Measurements from ENCODE around the gene BRSK2. TPM values are rescaled to one million over a fixed set of nuclear protein-coding genes. Genes with fewer than 3 reads are reported as not detected.

The BRSK2 gene
- total RNA-seq, 4 donors from 2014 or later: 0.26 to 0.30 TPM; not detected in 2

DNA sequence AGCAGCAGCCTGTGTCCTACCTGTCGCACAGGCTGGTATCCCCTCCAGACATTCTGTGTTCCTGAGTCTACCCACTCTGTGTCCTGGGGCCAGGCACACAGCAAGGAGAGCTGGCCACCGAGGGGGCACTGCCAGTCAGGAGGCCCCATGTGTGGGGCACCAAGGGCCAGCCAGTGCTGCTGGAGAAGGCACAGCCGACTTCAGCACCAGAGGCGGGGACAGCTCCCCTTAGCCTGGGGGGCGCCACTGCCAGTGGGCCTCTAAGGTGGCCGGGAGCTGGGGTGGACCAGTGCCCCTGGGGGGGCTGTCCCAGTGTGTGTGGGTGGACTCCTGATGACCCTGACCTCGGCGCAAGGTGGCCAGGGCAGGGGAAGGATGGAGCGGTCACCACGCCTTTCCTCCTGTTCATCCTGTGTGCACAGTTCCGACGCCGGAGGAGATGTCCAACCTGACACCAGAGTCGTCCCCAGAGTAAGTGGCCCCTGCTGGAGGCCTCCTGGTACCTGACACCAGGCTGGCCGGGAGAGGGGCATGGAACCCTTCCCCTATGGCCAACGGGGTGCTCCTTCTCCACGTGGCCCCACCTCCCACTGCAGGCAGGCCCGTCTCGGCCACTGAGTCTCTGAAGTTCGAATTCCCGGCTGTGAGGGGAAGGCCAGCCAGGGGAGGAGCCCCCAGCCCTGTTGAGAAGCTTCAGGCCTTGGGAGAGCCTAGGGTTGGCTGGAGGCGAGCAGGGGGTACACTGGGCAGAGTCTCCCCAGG lies 61.4 kb downstream of the BRSK2 start:
- DNase-seq (ENCODE audit: low spot score in 2 of 2): no peak
- no peak for TF ChIP-seq POLR2A (IDR thresholded peaks at IDR 0.05)
- TF ChIP-seq, protein P1, sequence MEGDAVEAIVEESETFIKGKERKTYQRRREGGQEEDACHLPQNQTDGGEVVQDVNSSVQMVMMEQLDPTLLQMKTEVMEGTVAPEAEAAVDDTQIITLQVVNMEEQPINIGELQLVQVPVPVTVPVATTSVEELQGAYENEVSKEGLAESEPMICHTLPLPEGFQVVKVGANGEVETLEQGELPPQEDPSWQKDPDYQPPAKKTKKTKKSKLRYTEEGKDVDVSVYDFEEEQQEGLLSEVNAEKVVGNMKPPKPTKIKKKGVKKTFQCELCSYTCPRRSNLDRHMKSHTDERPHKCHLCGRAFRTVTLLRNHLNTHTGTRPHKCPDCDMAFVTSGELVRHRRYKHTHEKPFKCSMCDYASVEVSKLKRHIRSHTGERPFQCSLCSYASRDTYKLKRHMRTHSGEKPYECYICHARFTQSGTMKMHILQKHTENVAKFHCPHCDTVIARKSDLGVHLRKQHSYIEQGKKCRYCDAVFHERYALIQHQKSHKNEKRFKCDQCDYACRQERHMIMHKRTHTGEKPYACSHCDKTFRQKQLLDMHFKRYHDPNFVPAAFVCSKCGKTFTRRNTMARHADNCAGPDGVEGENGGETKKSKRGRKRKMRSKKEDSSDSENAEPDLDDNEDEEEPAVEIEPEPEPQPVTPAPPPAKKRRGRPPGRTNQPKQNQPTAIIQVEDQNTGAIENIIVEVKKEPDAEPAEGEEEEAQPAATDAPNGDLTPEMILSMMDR (IDR thresholded peaks at IDR 0.05): no peak
- TF ChIP-seq POLR2AphosphoS5 (IDR thresholded peaks at IDR 0.05): no peak
- TF ChIP-seq EP300 (IDR thresholded peaks at IDR 0.05): no peak
- H3K4me1 ChIP-seq: peaks cover 10% of the 10 kb centered on the region
- no peak overlapping the region for H3K27ac ChIP-seq
- WGBS: 64% methylated on average over 5 of the region's 22 CpGs
- no peak overlapping the region for H3K4me3 ChIP-seq
- peaks cover 44% of the 10 kb centered on the region for H3K27me3 ChIP-seq
- H3K9me3 ChIP-seq: no peaks in the 10 kb centered on the region
- no peaks in the 10 kb centered on the region for H3K36me3 ChIP-seq

GRCh38 chr11:1451781-1452470 lies 62.2 kb downstream of the BRSK2 start:
- Histone ChIP-seq H3K4me1 (peaks cover 10% of the 10 kb centered on the region), H3K9me3 (no peaks in the 10 kb centered on the region), H3K4me3 (no peak overlapping the region), H3K36me3 (no peaks in the 10 kb centered on the region), H3K27ac (no peak overlapping the region), H3K27me3 (peaks cover 44% of the 10 kb centered on the region)
- no peak for TF ChIP-seq POLR2AphosphoS5 (IDR thresholded peaks at IDR 0.05)
- no peak for TF ChIP-seq POLR2A (IDR thresholded peaks at IDR 0.05)
- TF ChIP-seq, protein P1 (IDR thresholded peaks at IDR 0.05): no peak
- no peak for DNase-seq (ENCODE audit: low spot score in 2 of 2)
- 76% methylated on average over 13 of the region's 27 CpGs for WGBS

GRCh38 chr11:1452744-1453143 lies 63.0 kb downstream of the BRSK2 start:
- Histone ChIP-seq H3K4me1 (peaks cover 8% of the 10 kb centered on the region), H3K27ac (no peak overlapping the region), H3K4me3 (no peak overlapping the region), H3K36me3 (no peaks in the 10 kb centered on the region), H3K27me3 (peaks cover 42% of the 10 kb centered on the region), H3K9me3 (no peaks in the 10 kb centered on the region)
- WGBS: 58% methylated on average over 8 of the region's 13 CpGs
- TF ChIP-seq, protein P1 (IDR thresholded peaks at IDR 0.05): no peak
- TF ChIP-seq EP300 (IDR thresholded peaks at IDR 0.05): no peak
- no peak for TF ChIP-seq POLR2AphosphoS5 (IDR thresholded peaks at IDR 0.05)
- no peak for TF ChIP-seq POLR2A (IDR thresholded peaks at IDR 0.05)
- DNase-seq (ENCODE audit: low spot score in 2 of 2): no peak

GRCh38 chr11:1453611-1454034 lies 63.9 kb downstream of the BRSK2 start:
- TF ChIP-seq POLR2A (IDR thresholded peaks at IDR 0.05): no peak
- TF ChIP-seq, protein P1 (IDR thresholded peaks at IDR 0.05): peak in 1 of 2 donors; percentile 16
- WGBS: 33% methylated on average over 17 of the region's 17 CpGs
- peaks cover 33% of the 10 kb centered on the region for H3K27me3 ChIP-seq
- H3K9me3 ChIP-seq: no peaks in the 10 kb centered on the region
- no peak overlapping the region for H3K4me3 ChIP-seq
- H3K27ac ChIP-seq: no peak overlapping the region
- DNase-seq (ENCODE audit: low spot score in 2 of 2): no peak
- no peaks in the 10 kb centered on the region for H3K36me3 ChIP-seq
- peaks cover 6% of the 10 kb centered on the region for H3K4me1 ChIP-seq

- Histone ChIP-seq H3K27me3 (peaks cover 24% of the 10 kb centered on the region), H3K4me1 (peaks cover 15% of the 10 kb centered on the region), H3K36me3 (no peaks in the 10 kb centered on the region), H3K27ac (no peak overlapping the region), H3K9me3 (no peaks in the 10 kb centered on the region), H3K4me3 (no peak overlapping the region)
- TF ChIP-seq, protein P1 (IDR thresholded peaks at IDR 0.05): no peak
- TF ChIP-seq POLR2A (IDR thresholded peaks at IDR 0.05) (no peak), POLR2AphosphoS5 (IDR thresholded peaks at IDR 0.05) (no peak), EP300 (IDR thresholded peaks at IDR 0.05) (no peak)
- WGBS: 63% methylated on average over 6 of the region's 21 CpGs
- DNase-seq (ENCODE audit: low spot score in 2 of 2): no peak
Measured at GRCh38 chr11:1454576-1454975, 64.8 kb downstream of the BRSK2 start.
